Right renal cortex interstitium (tissue), 3 donors: ENCODE data around the gene EPHB2. TPM values are rescaled to one million over a fixed set of nuclear protein-coding genes. Genes with fewer than 3 reads are reported as not detected.

Experiments
- DNase-seq, 3 donors: peaks; one replicate each; pipeline ENCODE4 v3.0.0-alpha.2; 2013; ENCODE audit warnings: low read depth in 3 of 3, low spot score in 2 of 3
- polyA plus RNA-seq, 3 donors: library from polyadenylated mRNA; unstranded; fragments of 120-200 nt; gene quantifications; one replicate each; pipeline ENCODE4 v1.2.1, GENCODE V29; 2013; ENCODE audit not compliant: insufficient read length in 3 of 3

Gene EPHB2
- polyA plus RNA-seq, 3 donors = 9.3 to 12.8 (median 11.9) TPM

DNA sequence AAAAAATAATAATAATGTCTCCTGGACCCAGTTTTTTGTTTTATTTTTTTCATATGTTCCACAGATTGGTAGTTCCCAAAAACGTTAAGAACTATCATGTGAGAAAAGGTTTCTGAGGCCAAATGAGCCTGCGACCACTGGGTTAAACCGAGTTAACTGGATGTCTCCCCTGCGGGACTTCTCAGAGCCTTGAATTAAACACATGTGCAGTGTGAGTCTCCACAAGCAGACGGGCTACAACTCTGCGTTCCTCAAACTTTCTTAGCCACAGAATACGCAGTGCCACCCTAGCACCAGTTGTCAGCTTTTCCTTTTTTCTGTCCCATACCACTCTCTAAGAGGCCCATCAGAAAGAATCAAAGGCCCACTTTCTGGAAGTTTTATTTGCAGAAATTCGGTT, 164.1 kb downstream of the EPHB2 start:
- no peak for DNase-seq

DNA sequence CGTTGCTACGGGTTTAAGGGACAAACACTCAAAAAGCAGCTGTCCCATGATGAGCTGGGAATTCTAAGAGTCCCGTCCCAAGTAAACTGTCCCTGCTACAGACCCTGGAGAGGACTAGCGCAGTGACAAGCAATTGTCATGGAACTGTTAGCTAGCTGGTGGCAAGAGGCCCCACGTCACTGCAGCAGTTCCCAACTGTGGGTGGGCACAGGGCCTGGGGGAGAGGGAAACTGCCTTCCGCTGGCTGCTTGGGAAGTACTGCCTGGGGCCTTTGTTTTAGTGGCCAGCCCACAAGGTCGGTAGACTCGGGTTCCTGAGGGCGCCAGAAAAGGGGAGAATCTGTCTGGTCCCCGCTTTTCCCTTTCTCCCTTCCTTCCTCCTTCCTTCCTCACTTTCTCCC, 164.6 kb downstream of the EPHB2 start:
- DNase-seq = no peak

DNA sequence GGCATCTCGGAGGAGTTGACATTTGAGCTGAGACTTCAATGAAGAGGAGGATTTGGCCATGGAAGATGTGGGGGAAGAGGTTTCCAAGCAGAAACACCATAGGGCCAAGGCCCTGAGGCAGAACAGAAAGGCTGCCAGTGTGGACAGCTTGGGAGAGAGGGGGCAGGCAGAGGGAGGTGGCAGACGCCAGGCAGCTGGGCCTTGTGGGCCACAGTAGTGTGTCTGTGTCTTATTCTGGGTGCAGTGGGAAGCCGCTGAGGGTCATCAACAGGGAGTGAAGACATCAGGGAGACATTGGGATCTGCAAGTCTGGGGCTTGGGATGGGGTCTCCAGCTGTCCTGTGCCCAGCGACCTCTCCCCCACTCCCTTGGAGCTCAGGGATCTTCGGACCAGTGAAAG, 165.2 kb downstream of the EPHB2 start:
- no peak for DNase-seq

DNA sequence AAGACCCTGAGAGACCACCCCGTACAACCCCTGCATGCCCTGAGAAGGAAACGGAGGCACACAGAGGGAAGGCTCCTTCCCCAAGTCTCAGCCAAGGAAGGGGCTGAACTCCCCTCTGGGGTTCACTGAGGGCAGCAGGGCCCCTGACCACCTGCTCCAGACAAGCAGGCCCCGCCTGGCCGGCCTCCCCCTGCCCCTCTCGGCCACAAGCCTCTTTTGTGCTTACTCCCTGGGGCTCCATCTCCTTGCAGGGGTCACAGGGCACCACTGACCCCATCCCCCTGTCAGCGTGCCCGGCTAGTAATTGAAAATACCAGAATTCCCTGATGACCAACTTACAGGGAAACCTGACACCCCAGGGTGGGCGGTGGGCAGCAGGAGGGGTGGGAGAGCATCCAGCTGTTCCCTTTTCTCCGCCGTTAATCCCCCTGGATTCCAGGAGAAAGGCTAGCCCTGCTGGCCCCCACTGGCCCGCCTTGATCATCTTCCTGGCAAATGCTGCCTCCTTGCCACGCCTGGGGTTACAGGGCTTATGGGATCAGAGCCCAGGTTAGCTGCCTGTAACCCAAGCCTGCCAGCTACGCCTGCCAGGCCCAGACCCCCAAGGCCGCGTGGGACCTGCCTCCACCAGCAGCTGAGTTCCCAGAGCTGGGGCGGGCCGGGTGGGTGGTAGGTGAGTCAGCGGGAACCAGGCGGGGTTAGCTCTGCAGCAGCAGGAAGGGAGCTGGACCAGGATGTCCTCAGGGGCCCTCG, 165.9 kb downstream of the EPHB2 start:
- no peak for DNase-seq

DNA sequence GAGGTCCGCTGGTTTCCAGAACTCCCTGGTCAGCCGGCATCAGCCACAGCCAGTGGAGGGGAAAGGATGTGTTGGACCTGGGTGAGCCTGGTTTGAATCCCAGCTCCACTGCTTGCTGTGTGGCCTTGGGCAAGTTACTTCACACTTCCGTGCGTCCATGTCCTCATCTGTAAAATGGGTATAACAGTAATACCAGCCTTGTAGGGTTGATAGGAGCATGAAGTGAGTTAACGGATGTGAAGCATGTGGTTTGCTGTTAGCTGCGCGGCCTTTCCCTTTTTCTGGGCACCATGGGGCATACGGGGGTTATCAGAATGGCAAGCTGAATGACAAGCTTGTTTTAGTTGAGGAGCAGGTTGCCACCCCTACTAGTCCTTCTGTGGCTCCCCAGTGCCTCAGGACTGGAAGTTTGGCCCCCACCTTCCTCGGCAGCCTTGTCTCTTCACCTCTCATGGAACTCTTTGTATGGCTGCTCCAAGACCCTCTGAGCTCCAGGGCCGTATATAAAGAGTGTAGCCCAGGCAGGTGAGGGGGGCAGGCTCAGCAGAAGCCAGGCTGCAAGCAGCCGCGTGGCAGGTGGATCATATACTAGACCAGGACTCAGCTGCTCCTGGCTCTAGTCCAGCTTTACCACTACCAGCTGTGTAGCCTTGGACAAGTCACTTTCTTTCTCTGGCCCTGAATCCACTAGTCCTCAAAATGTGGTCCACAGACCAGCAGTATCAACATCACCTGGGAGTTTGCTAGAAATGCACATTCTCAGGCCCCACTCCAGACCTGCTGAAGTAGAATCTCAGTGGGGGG, 166.7 kb downstream of the EPHB2 start:
- DNase-seq = no peak

DNA sequence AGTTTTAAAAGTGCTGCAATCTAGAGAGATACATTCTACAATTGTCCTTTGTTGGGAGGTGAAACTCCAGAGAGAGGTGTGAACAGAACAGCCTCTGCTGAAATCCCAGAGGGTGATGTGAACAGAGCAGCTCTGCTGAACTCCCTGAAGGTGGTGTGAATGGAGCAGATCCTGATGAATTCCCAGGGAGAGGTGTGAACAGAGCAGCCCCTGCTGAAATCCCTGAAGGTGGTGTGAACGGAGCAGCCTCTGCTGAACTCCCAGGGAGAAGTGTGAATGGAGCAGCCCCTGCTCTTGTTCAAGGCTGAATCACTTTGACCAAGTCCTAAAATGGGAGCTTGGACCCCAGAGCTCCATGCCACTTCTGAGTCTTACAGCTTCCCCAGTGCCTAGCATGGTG, 167.3 kb downstream of the EPHB2 start:
- DNase-seq = no peak

DNA sequence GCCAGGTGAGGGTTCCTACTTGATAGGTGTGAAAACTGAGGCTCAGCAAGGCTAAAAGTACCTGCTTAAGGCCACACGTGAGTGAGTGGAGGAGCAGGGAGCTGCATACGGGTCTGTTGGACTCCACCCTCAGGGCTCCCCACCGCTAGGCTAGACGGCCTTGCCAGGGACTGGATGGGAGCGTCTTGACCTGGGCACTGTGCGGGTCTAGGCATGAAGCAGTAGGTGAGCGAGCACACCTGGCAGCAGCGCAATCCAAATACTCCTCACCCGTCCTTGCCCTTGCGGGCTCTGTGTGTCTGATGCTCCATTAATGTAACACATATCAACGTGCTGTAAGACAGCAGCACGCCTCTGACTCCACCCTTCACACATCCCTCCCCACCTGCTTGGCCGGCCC, 168.0 kb downstream of the EPHB2 start:
- DNase-seq = no peak

DNA sequence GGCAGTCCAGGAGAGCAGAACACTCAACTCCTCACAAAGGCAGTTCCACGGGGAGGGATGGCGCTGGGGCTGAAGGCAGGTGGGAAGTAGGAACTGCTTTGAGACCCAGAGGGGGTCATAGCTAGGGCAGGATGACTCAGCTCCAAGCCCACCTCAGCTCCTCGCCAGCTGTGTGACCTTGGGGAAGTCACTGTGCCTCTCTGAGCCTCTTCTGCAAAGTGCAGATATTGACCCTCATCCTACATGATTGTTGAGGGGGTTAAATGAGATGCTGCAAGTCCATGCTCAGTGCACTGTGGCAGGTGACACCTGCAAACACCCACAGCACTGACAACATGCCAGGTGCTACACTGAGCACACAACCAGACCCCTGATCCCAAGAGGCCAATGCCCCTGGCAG, 168.8 kb downstream of the EPHB2 start:
- no peak for DNase-seq

DNA sequence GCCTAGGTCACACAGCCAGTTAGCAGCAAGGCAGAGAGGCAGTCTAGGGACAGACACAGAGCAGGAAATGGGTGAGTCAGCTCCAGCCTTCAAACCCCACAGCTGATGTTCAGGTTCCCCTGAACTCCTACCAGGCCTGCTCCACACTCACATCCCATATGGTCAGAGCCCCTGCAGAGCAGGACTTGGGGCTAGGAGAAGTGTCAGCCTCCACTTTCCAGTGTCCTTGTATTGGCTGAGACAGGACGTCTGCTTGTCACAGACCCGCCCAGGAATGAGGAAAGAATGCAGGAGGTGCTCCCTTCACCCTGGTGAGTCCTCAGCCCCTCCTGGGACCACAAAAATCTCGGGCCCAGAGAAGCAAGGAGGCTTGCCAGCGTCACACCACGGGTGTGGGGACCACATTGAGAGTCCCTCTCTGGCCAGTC, 169.5 kb downstream of the EPHB2 start:
- no peak for DNase-seq

DNA sequence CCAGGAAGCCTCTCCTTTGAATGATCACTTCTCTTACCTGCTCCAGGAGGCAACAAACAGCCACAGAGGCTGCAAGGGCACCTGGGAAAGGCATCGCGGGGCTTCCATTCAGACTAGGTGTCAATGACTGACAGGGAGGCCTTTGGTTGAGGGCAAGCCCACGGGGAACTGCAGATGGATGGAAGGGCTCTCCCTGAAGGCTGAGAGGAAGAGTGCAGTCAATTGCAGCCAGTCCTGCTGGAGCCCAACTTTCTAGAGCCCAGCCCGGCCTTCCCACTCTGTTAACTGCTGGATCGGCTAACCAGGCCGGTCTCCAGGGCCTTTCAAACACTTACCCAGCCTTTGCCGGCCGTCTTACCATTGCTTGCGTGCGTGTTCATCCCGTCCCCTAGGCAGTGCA, 172.8 kb downstream of the EPHB2 start:
- DNase-seq = no peak

DNA sequence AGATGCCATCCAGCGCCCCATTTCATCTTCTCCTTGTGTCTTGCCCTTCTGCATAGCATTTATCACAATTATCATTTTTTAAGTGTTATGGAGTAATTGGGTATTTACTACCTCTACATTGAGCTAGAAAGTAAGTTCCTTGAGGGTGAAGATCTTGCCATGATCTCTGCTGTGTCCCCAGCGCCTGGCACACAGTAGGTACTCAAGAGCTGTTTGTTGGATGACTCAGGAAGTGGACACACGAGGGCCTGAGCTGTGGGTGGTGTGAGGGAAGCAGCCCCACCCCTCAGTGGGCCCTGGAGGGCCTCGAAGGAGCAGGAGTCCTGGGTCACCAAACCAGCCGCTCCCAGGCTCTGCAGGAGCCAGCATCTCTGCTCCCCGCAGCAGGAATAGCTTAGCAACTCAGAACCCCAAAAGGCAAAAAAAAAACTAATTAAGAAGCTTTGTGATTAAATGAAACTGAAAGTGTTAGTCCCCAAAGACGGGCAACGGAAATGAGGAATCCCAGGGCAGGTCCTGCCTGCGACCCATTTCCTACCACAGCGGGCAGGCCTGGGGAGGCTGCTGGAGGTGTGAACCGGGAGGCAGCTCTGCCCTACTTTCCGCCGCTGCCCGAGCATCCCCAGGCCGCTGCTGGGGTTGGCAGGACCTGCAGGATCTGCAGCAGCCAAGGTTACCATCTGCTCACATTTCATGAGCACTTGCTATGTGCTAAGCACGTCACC, 174.3 kb downstream of the EPHB2 start:
- no peak for DNase-seq

DNA sequence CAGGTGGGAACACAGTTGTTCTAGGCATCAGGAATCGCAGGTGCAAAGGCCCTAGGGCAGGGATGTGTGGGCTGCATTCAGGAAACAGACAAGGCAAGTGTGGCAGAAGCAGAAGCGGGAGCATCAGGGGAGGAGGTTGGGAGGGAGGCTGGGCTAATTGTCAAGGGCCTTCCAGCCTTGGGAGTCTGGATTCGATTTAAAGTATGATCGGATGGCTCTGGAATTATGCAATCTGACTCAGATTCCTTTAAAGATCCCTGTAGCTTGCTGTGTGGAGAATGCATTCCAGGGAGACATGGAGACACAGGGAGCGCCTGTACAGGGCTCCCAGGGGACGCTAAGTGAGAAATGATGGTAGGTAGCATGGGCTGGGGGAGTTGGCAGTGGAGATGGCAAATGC, 175.6 kb downstream of the EPHB2 start:
- no peak for DNase-seq

DNA sequence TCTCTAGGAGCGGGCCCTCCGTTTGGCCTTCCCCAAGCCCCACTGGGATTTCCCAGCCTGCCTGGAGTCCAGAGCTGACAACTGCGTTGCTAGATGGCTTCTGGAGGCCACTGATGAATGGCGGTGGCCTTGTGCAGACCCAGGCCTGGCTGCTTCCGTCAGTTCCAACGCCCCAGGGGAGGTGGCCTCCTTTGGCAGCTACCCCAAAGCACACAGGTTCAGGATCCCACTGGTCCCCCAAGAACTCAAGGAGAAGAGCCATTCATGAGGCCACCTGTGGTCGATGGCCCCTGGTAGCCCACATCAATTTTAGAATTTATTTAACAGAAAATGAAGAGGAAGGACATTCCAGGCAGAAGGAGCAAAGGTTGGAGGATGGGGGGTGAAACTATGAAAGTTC, 176.9 kb downstream of the EPHB2 start:
- no peak for DNase-seq

DNA sequence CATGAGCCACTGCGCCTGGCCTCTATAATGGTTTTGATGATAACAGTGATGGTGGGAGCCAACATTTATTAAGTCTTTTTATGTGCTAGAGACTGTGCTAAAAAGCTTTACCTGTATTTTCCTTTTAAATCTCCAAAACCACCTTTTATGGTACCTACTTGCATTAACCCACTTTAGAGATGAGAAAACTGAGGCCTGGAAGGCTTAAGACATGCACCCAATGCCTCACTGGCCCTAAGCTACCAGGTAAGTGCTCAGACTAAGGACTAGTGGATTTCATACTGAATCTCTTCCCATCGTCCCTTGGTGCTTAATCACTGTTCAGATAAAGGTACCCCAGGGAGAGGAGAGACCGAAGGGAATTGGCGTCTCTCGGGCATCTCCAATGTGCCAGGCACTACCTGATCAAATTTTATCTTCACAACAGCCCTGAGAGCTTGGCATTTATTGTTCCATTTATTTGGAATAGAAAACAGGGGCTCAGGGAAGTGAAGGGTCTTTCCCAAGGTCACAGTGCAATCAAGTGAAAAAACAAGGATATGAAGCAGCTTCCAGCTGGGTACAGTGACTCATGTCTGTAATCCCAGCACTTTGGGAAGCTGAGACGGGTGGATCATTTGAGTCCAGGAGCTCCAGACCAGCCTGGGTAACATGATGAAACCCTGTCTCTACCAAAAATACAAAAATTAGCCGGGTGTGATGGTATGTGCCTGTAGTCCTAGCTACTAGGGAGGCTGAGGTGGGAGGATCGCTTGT, 177.9 kb downstream of the EPHB2 start:
- no peak for DNase-seq

DNA sequence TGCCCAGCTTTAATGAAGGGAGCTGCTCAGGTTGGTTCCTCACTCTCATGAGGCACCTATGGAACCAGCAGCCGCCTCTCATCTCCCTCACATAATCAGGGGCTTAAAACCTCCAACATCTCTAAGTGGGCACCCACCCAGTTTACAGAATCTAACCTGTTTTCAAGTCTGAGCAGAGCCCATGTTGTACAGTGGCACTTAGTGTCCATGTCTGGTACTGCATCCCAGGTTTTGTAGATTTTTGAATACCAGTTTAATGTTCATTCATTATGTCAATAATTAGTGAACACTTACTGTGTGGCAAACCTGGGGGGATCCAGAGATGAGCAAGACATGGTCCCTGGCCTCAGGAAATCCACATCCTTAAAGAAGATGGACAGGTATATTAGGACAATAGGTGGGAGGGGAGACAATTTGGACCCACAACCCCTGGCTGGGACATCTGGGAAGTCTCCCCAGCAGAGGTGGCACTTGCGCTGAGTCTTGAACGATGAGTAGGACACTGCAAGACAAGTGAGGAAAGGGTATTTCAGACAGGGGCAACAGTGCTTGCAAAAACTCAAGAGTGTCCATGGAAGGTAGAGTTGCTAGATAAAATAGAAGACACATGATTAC, 178.7 kb downstream of the EPHB2 start:
- DNase-seq = no peak

DNA sequence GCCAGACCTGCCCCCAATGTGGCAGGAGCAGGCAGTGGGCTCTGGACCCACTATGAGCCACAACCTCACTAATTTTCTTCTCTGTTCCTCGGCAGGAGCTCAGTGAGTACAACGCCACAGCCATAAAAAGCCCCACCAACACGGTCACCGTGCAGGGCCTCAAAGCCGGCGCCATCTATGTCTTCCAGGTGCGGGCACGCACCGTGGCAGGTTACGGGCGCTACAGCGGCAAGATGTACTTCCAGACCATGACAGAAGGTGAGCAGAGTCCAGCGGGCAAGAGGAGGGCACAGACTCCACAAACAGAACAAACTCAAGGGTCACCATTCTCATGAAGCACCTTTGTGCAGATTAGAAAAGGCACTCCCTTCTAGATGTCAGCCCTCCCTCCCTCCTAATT, 182.2 kb downstream of the EPHB2 start:
- DNase-seq = no peak

DNA sequence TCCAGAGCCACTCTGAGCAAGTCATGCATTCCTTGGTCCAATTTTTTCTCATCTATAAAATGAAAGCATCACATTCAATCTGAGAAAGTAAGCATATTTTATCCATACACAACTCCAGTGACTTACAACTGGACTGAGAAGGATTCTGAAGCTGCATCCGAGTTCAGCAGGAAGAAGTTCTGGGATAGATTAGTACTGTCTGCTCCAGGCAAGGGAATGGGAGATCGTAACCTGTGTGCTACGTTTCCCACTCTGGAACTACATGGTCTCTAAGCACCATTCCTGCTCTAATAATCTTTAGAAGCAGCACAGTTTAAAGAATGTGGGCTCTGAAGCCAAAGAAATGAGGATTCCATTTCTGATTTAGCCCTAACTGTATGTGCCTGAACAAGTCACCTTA, 182.7 kb downstream of the EPHB2 start:
- no peak for DNase-seq

DNA sequence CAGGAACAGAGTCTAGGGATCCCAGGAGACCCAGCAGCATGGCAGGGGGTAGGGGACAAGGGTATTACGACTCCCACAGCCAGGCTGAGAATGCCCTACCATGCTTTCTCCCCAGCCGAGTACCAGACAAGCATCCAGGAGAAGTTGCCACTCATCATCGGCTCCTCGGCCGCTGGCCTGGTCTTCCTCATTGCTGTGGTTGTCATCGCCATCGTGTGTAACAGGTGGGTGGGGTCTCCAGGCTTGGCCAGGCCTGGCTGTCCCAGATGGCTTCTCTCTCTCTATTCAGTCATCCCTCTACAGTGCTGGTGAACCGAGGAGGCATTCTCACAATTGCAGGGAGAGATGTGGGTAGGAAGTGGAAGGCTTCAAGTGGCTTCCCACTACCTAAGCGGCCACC, 184.7 kb downstream of the EPHB2 start:
- DNase-seq = no peak

DNA sequence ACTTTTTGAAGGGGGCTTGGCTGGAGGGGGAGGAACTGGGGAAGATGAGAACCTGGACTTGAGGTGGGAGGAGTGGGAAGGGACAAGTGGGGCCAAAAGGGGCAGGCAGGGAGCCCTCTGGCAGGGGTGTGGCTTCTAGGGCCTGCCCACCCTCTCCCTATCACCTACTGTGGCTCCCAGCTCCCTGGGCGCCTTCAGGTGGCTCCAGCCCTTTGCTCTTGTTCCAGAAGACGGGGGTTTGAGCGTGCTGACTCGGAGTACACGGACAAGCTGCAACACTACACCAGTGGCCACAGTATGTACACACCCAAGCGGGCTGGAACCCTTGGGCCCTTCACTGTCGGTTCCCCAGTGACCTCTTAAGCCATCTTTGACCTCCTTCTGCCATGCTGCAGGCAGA, 185.5 kb downstream of the EPHB2 start:
- DNase-seq = no peak

DNA sequence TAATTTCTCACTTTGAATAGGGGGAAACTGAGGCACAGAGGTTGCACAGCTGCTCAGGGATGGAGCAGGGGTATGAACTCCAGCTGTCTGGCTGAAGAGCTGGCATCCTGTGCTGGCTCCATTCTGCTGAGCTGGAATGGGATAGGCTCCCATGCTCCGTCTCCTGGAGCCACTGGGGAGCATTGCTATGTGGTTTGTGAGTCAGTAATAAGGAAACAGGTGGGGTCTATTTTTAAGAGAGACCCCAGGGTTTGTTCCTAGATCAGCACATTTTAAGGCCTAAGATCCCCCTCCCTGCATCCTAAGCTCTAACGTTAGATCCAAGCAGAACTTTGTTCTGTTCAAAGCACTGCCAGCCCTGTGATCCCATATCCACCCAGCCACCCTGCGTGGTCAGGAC, 189.8 kb downstream of the EPHB2 start:
- no peak for DNase-seq
